SK-N-SH treated with all-trans-retinoic acid at 6 μM for 48 hours (cell line): ENCODE measurements around the gene ADCK1.

ENCODE experiments used
- ATAC-seq: fragments of 200-7000 bp; cut with Tn5 transposase; 3 replicates; pipeline ENCODE4 v1.9.1; 2020; ENCODE audit warnings: mild to moderate bottlenecking, moderate library complexity
- ARNTL ChIP-seq: fragments of 450-650 bp; formaldehyde crosslinking; IDR thresholded peaks from 2 replicates; pipeline ENCODE4 v1.5.0; 2020; ENCODE audit warnings: low read depth, mild to moderate bottlenecking, moderate library complexity, borderline replicate concordance
- BACH2 ChIP-seq: fragments of 250-450 bp; sonication (Bioruptor Pico); IDR thresholded peaks from 2 replicates; pipeline ENCODE4 v1.9.0; 2021; ENCODE audit warnings: mild to moderate bottlenecking, borderline replicate concordance
- CREB5 ChIP-seq: fragments of 250-450 bp; sonication (Bioruptor Pico); IDR thresholded peaks from 2 replicates; pipeline ENCODE4 v1.5.1; 2020; ENCODE audit warnings: low read depth, mild to moderate bottlenecking, moderate library complexity
- CSDC2 ChIP-seq: fragments of 250-450 bp; sonication (Bioruptor Pico); IDR thresholded peaks from 2 replicates; pipeline ENCODE4 v1.5.0; 2020; ENCODE audit warnings: mild to moderate bottlenecking, moderate library complexity
- ISL1 ChIP-seq: fragments of 250-450 bp; sonication (Bioruptor Pico); IDR thresholded peaks from 2 replicates; pipeline ENCODE4 v2.1.2; 2022; ENCODE audit warnings: mild to moderate bottlenecking, moderate library complexity
- OSR1 ChIP-seq: fragments of 250-450 bp; sonication (Bioruptor Pico); IDR thresholded peaks from 2 replicates; pipeline ENCODE4 v1.8.0; 2022; ENCODE audit warnings: moderate library complexity, mild to moderate bottlenecking, inconsistent platforms
- PATZ1 ChIP-seq: fragments of 250-450 bp; sonication (Bioruptor Pico); IDR thresholded peaks from 2 replicates; pipeline ENCODE4 v1.8.0; 2020; ENCODE audit warnings: mild to moderate bottlenecking, moderate library complexity, borderline replicate concordance
- POU6F1 ChIP-seq: fragments of 250-450 bp; sonication (Bioruptor Pico); IDR thresholded peaks from 2 replicates; pipeline ENCODE4 v1.8.0; 2021; ENCODE audit warnings: low read depth, mild to moderate bottlenecking, moderate library complexity, borderline replicate concordance
- PPARA ChIP-seq: fragments of 250-450 bp; sonication (Bioruptor Pico); IDR thresholded peaks from 2 replicates; pipeline ENCODE4 v1.5.0; 2020; ENCODE audit warnings: mild to moderate bottlenecking, borderline replicate concordance
- SNAI2 ChIP-seq: fragments of 250-450 bp; sonication (Bioruptor Pico); IDR thresholded peaks from 2 replicates; pipeline ENCODE4 v1.5.0; 2020; ENCODE audit warnings: mild to moderate bottlenecking, moderate library complexity
- TCF4 ChIP-seq: fragments of 250-450 bp; sonication (Bioruptor Pico); IDR thresholded peaks from 2 replicates; pipeline ENCODE4 v1.8.0; 2021; ENCODE audit warnings: mild to moderate bottlenecking, moderate library complexity, borderline replicate concordance
- TOX ChIP-seq: fragments of 250-450 bp; sonication (Bioruptor Pico); IDR thresholded peaks from 2 replicates; pipeline ENCODE4 v1.8.0; 2021; ENCODE audit warnings: mild to moderate bottlenecking, moderate library complexity, borderline replicate concordance
- TSHZ2 ChIP-seq: fragments of 250-450 bp; sonication (Bioruptor Pico); IDR thresholded peaks from 2 replicates; pipeline ENCODE4 v1.5.0; 2020; ENCODE audit warnings: mild to moderate bottlenecking, moderate library complexity
- ZFP30 ChIP-seq: fragments of 450-650 bp; formaldehyde crosslinking; IDR thresholded peaks from 2 replicates; pipeline ENCODE4 v1.5.0; 2022; ENCODE audit warnings: mild to moderate bottlenecking, moderate library complexity
- ZNF70 ChIP-seq: fragments of 450-650 bp; formaldehyde crosslinking; IDR thresholded peaks from 2 replicates; pipeline ENCODE4 v1.5.0; 2020; ENCODE audit warnings: mild to moderate bottlenecking, moderate library complexity
- ZNF8 ChIP-seq: fragments of 450-650 bp; formaldehyde crosslinking; IDR thresholded peaks from 2 replicates; pipeline ENCODE4 v1.5.0; 2020; ENCODE audit warnings: mild to moderate bottlenecking, moderate library complexity

The ADCK1 gene

GRCh38 chr14:77882636-77883035, 82.7 kb downstream of the ADCK1 start:
- TF ChIP-seq TCF4 (CRISPR knock-in tag), result no peak
- TF ChIP-seq OSR1 (CRISPR knock-in tag), result no peak
- no peak for TF ChIP-seq ZNF8 (CRISPR knock-in tag)
- TF ChIP-seq POU6F1 (CRISPR knock-in tag), result no peak
- no peak for TF ChIP-seq BACH2 (CRISPR knock-in tag)
- TF ChIP-seq CREB5 (CRISPR knock-in tag), result no peak
- TF ChIP-seq PPARA (CRISPR knock-in tag), result no peak
- no peak for TF ChIP-seq ZFP30 (CRISPR knock-in tag)
- TF ChIP-seq ISL1, result no peak
- TF ChIP-seq ARNTL (CRISPR knock-in tag), result no peak
- TF ChIP-seq SNAI2 (CRISPR knock-in tag), result no peak
- TF ChIP-seq CSDC2, result no peak
- TF ChIP-seq TOX (CRISPR knock-in tag), result no peak
- no peak for TF ChIP-seq ZNF70 (CRISPR knock-in tag)
- peak; percentile 63 for ATAC-seq

GRCh38 chr14:77883131-77883846, 83.4 kb downstream of the ADCK1 start:
- no peak for ATAC-seq
- TF ChIP-seq TSHZ2 (CRISPR knock-in tag) (no peak), ZFP30 (CRISPR knock-in tag) (no peak), ISL1 (no peak), CREB5 (CRISPR knock-in tag) (no peak), SNAI2 (CRISPR knock-in tag) (no peak), TCF4 (CRISPR knock-in tag) (no peak), ARNTL (CRISPR knock-in tag) (no peak), PATZ1 (CRISPR knock-in tag) (no peak)

GRCh38 chr14:77883847-77884238, 83.9 kb downstream of the ADCK1 start:
- ATAC-seq, result no peak
- TF ChIP-seq TOX (CRISPR knock-in tag) (no peak), SNAI2 (CRISPR knock-in tag) (no peak), PATZ1 (CRISPR knock-in tag) (no peak)
